HG02973 (cell line): ENCODE measurements around the gene MUC4.
"Not testable (repeated sequence)": the region's sequence is repeated elsewhere in the genome, so short reads cannot be mapped to it uniquely, and the experiment has no call there.

Source experiments
- ATAC-seq: cut with Tn5 transposase; IDR thresholded peaks from one replicate; pipeline ENCODE4 v1.9.1; 2021; ENCODE audit warnings: moderate library complexity; ENCODE audit not compliant: unreplicated experiment

MUC4 gene

DNA sequence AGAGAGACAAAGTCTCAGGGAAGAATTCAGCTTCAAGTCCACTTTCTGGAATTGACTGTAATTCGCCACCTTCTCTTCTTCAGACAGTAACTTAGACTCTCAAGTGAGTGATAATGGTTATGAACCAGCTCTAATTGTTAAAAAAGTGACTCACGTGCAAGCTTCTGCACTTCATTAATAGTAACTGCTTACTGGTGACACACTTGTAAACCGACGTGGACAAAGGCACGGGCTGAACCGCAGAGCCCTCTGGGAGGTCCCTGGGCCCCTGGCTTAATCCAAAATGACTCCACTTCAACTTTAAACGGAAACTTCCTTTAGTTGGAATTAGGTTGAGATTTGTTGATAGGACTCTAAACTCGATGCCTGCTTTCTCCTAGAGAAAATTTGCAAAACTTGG, 17.0 kb downstream of the MUC4 start:
- no peak for ATAC-seq

DNA sequence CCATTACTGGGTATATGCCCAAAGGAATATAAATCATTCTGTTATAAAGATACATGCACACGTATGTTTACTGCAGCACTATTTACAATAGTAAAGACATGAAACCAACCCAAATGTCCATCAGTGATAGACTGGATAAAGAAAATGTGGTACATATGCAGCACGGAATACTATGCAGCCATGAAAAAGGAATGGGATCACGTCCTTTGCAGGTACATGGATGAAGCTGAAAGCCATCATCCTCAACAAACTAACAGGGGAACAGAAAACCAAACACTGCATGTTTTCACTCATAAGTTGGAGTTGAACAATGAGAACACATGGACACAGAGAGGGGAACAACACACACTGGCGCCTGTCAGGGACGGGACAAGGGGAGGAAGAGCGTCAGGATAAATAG, 19.1 kb downstream of the MUC4 start:
- not testable (repeated sequence) for ATAC-seq

DNA sequence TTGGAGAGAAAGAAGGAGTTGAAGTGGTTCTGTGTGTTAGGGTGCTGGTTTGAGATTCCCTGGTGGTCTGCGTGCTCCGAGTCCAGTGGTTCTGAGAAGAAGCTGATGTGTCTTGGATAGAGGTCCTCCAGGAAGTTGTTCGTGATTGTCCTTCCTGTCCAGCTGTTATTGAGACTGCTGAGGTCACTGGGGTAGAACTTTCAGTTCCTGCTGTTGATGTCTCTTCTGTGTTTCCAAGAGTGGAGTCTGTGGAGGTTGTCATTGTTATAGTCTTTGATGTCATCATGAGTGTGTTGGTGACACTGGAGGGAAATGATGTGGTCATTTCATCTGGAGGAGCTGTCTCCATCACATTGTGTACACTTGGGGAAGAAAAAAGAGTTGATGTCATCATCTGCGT, 20.8 kb downstream of the MUC4 start:
- ATAC-seq: no peak

DNA sequence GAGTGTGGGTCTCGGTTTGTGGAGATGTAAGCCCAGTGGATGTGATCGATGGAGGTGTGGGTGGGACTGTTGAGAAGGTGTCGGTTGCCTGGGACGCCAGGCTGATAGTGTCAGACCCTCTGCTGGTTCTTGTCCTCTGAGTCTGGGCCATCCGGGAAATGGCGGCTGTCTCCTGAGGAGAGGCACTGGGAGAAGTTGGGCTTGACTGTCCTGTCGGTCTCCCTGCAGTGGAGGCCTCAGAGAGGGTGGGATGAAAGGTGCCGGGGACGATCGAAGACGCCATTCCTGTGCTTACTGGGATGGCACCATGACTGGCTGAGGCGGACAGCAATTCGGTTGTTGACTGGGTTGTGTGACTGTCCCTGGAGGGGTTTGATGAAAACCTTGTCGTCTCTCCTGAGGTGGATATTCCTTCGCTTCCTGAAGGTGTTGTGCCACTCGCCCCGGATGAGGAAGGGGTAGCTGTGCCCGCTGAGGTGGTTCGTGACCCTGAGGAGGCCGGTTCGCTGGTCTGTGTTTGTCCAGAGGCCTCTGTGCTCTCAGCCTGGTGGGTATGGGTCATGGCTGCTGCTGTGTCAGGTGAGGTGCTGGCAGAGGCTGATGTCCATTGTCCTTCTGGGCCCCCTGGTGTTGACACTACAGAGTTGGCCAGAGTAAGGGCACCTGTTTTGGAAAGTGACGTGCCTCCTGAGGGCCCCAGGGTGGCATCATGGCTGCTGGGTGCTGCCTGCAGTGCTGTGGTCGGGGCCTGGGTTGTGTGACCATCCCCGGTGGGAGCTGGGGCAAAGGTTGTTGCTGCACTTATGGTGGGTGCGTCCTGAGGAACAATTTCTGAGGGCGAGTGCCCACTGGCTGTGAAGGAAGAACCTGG, 22.8 kb downstream of the MUC4 start:
- no peak for ATAC-seq

DNA sequence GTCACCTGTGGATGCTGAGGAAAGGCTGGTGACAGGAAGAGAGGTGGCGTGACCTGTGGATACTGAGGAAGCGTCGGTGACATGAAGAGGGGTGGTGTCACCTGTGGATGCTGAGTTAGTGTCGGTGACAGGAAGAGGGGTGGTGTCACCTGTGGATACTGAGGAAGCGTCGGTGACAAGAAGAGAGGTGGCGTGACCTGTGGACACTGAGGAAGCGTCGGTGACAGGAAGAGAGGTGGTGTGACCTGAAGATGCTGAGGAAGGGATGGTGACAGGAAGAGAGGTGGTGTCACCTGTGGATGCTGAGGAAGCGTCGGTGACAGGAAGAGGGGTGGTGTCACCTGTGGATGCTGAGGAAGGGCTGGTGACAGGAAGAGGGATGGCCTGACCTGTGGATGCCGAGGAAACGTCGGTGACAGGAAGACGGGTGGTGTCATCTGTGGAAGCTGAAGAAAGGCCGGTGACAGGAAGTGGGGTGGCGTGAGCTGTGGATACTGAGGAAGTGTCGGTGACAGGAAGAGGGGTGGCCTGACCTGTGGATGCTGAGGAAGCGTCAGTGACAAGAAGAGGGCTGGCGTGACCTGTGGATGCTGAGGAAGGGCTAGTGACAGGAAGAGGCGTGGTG, 25.8 kb downstream of the MUC4 start:
- not testable (repeated sequence) for ATAC-seq

DNA sequence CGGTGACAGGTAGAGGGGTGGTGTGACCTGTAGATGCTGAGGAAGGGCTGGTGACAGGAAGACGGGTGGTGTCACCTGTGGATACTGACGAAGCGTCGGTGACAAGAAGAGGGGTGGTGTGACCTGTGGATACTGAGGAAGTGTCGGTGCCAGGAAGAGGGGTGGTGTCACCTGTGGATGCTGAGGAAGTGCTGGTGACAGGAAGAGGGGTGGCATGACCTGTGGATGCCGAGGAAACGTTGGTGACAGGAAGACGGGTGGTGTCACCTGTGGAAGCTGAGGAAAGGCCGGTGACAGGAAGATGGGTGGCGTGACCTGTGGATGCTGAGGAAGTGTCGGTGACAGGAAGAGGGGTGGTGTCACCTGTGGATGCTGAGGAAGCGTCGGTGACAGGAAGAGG, 27.7 kb downstream of the MUC4 start:
- ATAC-seq: not testable (repeated sequence)

DNA sequence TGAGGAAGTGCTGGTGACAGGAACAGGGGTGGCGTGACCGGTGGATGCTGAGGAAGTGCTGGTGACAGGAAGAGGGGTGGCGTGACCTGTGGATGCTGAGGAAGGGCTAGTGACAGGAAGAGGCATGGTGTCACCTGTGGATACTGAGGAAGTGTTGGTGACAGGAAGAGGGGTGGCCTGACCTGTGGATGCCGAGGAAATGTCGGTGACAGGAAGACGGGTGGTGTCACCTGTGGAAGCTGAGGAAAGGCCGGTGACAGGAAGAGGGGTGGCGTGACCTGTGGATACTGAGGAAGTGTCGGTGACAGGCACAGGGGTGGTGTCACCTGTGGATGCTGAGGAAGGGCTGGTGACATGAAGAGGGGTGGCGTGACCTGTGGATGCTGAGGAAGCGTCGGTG, 30.5 kb downstream of the MUC4 start:
- not testable (repeated sequence) for ATAC-seq

DNA sequence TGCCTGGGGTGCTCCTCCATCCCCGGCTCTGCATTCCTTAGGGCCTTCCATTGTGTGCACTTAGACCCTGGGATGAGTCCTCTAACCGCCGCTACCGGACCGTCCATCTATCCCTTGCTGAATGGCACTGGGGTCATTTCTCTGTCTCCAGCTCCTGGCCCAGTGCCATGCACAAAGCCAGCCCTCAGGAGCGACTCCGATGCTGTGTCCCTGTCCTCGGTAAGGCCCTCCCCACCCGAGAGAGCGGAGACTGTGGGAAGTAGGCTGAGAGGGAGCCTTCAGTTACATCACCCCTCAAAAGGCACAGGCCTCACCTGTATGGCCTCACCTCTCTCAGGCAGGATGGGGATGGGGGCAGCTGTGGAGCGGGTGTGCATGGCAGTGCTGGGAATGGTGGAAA, 33.8 kb downstream of the MUC4 start:
- no peak for ATAC-seq

DNA sequence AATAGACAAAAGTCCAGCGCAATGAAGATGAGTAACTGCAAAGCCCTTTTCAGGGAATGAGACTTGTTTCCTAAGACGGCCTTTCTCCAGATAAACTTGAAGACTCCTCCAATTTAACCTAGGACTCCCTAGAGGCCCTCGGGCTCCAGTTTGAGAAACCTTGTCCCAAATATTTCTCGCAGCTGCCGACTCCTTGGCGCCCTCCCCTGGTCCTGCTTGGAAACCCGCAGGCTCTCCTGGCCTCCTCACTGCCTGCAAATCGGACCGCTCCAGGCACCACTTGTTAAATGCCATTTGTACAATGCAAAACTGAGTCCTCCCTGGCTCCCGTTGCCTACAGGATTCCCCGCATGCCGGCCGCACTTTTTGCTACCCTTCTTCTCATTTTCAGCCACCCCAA, 36.8 kb downstream of the MUC4 start:
- no peak for ATAC-seq

DNA sequence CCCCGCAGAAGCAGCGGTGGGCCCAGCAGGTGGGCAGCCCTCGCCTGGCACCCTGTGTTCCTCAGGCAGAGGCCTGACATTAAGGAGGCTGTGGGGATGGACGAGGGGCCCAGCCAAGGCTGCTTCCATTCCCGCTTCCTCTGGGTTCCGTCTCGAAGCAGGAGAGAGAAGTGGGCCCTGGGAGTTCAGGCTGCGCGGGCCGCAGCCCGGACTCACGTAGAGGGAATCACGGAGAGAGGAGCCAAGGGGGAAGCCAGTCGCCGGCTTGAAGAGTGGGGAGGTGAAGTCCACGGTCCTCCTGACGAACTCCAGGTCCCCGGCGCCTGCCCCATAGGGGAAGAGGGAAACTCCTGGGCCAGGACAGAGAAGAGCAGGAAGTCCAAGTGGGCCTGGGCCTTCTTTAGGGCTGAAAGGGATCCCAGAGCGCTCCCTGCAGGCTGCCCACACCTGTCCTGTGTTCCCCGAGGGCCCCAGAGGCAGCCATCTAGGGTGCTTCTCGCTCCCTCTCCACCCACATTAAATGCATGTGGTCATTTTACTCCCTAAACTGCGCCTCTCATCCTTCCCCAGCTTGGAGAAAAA, 37.7 kb downstream of the MUC4 start:
- no peak for ATAC-seq

DNA sequence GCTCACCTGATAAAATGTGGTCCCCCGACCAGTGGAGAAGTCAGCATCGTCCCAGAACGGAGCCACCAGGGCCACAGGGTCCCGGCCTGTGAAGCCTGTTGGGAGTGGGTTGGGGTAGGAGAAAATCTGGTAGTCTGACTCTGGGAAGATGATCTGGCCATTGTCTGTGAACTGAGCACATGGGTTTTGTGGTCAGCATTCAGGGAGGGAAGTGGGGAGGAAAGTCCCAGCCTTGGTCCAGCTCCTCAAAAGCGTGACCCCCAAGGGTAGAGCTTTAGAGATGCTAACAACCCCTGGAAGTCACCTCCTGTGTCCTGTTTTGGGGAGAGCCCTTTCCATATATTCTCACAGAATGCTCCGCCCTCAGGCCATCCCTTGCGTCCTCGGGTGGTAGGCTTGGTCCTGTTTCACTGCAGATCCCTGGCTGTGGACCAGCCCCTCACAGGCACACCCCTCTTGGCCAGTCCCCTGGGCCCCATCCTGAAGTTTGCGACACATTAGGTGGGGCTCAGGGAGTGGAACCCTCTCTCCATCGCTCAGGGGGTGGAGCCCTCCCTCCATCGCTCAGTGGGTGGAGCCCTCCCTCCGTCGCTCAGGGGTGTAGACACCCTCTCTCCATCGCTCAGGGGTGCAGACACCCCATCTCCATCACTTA, 40.0 kb downstream of the MUC4 start:
- ATAC-seq: no peak

DNA sequence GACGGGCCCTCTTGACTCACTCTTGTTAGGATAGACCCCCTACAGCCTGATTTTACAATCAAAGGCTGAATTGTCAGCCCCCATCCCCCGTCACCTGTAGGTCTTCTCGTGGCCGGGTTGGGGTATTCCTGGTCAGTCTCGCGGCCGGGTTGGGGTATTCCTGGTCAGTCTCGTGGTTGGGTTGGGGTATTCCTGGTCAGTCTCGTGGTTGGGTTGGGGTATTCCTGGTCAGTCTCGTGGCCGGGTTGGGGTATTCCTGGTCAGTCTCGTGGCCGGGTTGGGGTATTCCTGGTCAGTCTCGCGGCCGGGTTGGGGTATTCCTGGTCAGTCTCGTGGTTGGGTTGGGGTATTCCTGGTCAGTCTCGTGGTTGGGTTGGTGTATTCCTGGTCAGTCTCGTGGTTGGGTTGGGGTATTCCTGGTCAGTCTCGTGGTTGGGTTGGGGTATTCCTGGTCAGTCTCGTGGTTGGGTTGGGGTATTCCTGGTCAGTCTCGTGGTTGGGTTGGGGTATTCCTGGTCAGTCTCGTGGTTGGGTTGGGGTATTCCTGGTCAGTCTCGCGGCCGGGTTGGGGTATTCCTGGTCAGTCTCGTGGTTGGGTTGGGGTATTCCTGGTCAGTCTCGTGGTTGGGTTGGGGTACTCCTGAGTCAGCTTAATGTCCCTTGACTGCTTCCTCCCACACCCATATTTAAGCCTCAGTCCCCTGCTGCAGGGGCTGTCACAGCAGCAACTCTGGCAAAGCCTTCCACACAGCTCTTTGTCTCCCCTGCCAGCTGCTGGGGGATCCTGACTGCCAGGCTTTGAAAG, 40.7 kb downstream of the MUC4 start:
- ATAC-seq: not testable (repeated sequence)

DNA sequence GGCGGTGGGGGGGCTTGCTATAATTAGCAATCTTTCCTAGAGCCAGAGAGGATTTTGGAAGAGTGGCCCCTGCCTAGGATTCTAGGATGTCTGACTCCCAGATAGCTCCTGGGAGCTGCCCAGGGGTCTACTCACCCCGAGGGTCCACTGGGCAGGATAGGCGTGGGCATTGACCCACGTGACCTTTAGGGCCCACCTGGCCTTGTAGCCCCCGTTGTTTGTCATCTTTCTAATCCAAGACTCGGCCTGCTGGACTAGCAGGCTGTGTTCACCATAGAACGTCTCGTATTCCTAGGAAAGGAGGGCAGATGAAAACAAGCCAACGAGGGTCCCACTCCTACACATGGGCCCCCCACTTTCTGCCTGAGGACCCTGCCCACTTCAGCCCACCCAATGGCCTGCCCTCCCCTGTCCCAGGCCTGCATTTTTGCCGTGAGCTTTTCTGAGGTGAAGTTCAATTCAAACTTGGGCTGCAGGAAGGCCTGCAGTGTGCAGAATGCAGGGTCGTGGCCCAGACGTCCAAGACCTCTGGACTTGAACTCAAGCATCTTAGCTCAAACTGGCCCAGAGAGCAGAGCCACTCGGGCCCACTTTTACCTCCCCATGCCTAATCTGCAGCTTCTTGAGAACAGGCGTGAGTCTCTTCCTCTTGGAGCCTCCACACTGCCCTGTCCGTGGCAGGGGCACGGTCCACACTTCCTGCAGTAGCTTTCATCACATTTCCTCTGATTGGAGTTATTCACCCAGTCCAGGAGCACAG, 41.5 kb downstream of the MUC4 start:
- no peak for ATAC-seq

DNA sequence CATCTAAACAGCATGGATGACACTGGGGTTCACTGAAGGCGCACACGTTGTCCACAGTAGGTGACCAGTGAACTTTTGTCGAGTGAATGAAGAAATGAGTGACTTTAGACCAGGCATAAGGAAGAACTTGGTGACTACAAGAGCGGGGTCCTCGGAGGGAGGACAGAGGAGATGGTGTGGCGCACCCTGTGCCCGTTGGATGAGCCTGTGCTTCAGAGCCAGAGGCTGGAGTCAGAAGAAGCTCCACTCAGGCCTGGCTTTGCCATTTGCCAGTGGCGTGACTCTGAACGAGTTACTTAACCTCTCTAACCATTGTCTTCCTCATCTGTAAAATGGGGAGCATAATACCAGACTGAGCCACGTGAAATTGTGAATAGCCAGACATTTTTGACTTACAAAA, 42.2 kb downstream of the MUC4 start:
- no peak for ATAC-seq

DNA sequence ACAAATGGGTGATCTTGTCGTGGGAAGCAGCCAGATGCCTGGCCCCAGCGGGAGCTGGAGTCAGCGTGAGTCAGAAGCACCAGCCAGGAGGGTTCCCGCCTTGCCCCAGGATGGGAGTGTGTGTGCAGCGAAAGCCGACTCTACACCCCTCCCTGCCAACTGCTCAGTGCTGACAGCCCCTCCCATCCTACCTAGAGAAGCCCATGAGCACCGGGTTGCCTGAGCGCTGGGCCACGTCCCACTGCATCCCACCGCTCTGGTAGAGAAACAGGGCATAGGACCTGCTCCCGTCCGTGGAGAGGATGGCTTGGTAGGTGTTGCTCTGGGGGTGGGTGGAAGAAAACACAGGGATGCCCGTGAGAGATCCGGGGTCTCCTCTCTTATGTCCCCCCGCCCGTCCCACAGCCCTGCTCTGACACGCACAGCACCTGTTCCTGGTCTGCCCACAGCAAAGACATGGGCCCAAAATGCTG, 42.9 kb downstream of the MUC4 start:
- ATAC-seq: no peak

DNA sequence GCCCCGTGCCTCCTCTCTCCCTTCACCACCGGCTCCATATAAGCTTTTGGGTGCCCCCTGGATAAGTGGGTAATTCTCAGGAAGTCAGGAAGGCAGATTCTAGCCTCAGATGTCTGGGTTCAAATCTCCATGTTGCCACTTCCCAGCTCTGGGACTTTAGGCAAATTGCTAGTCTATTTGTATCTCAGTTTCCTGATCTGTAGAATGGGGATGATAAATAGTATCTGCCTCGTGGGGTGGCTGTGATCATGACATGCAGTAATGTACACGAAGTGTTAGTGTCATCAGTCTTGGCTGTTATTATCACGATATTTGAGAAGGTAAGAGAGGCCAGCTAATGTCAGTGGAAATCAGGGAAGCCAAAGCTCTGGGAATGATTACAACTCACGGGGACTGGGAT, 43.3 kb downstream of the MUC4 start:
- ATAC-seq: no peak

DNA sequence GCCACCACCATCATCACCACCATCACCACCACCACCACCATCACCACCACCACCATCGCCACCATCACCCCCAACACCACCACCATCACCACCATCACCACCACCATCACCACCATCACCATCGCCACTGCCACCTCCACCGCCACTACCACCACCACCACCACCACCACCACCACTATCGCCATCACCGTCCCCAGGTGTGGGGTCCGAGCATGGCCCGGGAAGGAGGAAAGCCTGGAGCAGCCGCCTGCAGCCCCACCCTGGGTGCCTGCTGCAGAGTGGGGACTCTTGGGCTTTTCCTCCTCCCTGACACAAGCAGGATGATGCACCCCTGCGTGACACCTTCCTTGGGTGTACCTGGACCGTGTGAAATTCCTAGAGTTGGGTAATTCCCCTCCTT, 43.9 kb downstream of the MUC4 start:
- no peak for ATAC-seq

DNA sequence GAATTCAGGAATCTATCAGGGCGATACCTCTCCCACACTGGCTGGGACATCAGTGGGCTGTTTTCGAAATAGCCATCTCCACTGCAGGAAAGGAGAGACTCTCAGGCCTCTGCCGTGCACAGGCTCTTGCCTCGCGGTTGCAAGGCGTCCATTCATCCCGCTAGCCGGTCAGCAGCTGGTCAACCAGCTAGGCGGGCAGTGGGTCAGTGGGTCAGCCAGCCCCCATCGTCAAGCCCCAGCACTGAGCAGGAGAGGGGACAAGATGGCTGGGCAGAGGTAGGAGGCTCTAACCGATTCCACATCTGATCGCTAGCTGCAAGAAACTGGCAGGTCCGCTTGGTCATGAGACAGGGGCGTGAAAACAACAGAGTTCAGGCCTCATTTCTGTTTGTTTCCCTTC, 45.1 kb downstream of the MUC4 start:
- ATAC-seq: no peak

DNA sequence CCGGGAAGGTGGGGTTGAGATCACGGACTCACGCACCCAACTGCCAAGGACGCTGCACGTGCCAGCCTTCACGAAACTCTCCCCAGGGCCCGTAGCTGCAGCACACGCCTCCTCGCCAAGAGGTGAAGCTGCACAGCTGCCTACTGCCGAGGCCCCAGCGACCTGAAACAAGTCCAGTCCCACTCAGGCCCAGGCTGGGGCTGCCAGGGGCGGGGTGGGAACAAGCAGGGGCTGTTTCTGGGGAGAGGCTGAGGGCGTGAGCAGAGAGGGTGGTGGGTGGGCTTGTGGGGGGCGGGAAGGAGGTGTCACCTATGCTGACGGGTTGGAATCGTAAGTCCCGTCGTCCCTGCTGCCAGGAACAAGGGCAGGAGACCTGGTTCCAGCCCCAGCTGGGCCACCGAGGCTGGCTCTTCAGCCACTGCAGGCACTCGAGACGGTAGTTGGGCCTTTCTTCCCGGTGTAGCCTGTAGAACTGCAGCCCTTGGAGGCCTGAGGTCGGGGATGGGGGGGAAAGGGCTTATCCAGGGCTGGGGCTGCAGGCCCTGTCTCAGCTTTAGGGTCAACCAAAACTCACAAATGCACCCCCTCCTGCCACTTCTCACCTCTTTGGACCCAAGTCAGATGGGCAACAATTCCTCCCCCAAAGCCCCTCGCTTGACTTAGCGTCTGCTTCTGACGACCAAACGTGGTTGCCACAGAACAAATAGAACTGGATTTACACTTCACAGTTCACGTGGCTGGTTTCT, 46.6 kb downstream of the MUC4 start:
- ATAC-seq: no peak
